GM18519 (cell line): ENCODE measurements around the gene CAMK2A.

ENCODE experiments used
- ATAC-seq: cut with Tn5 transposase; IDR thresholded peaks from one replicate; pipeline ENCODE4 v1.9.1; 2021; ENCODE audit warnings: mild to moderate bottlenecking, moderate library complexity; ENCODE audit not compliant: unreplicated experiment, low FRiP score

Gene CAMK2A

DNA sequence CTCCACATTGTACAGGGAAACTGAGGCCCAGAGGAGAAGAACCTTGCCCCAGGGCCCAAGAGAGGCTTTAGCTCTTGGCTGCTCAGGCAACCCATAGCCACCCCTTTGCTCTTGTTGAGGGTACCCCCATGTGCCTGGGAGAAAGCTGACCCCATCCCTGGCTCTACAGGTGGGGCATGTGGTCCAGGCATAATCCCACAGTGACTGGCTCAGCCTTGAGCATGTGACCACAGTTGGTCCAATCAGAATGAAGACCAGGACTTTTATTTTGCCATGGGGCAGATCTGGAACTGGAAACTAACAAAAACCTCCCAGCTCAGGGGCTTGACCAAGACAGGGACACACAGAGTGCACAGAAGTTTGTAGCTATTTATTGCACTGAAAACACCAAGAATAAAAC is 70.4 kb downstream of the CAMK2A start:
- ATAC-seq, result no peak

DNA sequence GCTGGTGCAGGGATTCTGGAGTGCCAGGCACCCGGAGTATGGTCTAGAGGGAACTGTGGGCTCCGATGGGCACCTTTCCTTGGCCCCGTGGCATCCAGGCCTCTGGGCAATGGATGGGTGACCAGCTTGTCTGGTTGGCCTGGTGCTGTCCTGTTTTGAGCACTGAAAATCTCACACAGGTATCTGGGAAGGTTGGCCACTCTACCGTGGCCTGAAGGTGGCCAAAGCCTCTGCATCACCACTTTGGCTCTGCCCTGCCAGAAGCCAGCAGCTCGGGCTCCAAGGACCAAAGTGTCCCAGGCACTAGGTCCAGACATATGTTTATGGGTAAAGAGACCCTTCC is 70.9 kb downstream of the CAMK2A start:
- no peak for ATAC-seq

DNA sequence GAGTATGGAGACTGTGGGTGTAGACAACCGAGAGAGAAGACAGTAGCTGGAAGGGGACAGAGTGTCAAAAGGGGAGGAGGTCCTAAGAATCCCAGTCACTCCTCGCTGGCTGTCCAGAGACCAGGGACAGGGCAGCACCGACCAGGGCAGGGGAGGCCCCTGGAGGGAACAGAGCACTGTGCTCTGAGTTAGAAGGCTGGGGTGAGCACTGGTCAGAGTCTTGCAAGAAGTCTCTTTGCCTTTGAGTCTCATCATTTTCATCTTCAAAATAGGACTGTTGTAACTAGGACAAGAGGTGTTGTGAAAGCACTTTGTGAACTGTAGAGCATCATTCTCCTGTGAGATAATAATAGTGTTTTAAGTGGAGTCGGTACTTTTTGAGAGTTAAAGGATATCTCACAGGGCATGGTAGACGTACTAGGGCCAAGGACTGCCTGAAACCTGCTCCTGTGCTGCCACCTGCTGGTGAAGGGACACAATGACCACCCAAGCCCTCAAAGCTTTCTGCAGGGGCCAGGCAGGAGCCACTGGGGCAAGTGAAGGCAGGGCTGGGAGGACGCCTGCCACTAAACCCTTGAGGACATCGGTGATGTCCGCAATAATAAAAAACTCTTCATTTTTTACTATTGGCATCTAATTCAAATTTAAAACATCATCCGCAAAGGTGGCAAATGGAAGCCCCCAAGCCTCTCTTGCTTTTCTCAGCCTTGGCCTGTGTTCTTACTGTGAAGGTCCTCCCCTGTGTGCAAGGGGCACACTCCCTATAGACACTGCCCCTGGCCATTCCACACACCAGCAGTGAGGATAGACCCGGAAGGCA is 71.5 kb downstream of the CAMK2A start:
- peak; percentile 69 for ATAC-seq

DNA sequence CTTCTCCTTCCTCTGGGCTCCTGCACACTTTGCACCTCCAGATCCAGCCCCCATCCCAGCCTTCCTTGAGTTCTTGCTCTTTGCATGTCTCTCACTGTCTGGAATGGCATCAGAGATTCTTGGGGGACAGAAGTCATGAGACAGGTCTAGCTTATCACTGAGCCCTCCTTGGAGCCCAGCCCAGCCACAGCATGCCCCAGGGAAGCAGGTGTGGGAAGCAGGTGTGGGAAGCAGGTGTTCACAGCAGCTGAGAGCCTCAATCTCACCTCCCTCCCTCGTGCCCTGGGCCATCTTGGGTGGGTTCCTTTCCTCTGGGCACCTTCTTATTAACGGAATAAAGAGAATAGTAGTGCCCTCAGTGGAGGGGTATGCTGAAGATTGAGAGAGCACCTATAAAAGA is 72.5 kb downstream of the CAMK2A start:
- ATAC-seq, result no peak

DNA sequence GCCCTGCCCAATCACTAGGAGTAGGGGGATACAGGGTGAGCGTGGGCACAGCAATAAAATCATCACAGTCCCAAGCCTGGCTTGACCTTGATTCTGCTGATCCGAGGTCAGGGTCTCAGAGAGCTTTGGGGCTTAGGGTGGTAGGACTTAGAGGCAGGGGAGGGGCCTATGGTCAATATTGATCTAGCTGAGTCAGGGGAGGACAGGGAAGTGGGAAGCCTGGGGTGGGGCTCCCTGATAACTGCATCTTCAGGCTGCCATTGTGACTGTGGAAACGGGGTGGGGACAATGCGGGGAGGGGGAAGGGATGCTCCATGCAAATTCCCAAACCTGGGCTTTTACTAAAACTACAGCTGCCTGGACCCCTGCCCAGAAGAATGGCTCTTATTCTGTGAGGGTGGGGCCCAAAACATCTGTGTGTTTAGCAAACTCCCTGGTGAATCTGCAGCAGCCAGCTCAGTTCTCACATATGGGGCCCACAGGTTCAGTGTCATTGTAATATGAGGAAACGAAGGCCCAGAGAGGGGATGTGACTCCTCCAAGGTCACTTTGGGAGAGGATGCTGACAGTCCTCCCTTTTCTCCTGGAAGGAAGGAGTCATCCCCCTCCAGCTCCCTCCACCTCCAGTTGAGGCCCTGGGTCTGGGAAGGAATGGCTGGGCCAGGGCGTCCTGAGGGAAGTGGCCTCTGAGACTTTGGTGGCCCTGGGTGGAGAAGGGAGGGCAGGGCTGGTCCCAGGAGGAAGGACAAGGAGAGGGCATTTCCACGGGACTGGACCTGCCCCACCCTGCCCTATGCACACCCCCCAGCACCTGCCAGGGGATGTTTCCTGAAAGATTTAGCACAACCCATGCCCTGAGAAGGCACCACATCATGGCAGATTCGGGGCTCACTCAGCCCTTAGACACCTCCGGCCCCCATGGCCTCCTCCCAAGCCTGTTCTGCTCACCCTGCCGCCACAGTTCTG is 73.3 kb downstream of the CAMK2A start:
- ATAC-seq, result no peak

DNA sequence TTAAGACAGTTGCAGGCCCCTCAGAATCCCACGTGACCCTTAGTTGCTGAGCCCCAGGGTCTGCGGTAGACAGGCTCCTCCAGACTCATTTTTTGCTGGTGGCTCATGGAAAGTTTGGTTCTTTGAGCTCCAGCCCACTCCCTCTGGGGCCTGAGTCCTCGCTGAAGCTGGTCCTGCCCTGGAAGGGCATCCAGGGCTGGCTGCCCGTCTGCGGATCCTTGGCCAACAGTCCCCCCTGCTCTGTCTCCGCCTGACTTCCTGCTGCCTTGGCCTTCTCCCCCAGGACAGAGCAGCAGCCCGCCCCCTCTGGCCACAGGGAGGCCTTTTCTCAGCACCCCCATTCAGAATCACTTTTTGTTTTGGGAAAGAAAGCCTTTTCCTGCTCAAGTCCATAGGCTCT is 75.3 kb downstream of the CAMK2A start:
- no peak for ATAC-seq

DNA sequence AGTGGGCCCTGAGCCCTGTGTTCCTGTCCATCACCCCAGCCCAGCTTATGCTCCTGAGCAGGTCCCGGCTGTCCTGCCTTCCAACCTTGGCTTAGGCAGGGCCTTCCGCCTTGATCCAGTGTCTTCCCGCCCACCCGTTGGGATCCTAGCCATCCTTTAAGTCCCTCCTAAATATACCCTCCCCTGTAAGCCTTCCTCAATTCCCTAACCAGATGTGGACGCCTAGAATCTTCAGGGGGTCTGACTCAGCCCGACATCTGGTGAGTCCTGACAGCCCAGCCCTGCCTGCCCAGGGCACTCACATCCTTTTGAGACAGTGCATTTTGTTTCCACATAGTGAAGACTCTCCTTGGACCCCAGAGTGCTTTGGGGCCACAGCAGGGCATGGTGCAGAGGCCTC is 76.0 kb downstream of the CAMK2A start:
- no peak for ATAC-seq

DNA sequence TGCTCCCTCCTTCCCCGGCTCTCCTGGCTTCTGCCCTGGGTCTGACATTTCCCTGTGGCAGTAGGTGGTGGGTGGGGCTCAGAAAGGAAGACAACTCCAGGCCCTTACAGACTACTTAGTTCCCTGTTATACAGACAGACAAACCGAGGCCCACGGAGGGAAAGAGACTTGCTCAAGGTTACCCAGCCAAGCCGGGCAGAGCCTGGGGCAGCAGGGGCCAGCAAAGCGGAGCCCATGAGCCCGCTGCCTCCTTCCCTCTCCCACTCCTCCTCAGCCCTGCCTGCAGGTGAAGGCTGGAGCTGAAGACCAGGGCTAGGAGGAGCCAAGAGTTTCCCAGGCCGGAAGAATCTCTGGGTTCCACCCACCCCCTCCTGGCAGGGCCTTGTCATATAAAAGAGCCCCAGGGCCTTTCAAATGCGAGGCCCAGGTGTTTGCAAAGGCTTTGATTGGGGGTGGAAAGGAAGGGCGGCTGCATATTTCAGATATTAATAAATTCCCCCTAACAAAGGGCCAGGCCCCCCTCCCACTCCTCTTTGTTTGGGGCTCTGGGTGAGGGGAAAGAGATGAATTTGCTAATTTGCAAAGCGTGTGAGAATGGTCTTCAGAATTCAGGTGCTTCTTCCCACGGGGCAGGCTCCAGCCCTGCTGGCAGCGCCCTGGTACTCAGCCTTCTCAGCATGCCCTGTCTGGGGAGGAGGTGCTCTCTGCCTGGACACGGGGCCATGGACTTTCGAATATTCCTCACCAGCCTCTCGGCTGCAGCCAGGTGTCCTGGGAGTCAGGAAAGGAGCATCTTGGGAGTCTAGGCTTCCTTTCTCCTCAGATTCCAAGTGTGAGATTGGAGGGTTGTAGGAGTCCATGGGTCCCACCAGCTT is 78.2 kb downstream of the CAMK2A start:
- no peak for ATAC-seq

DNA sequence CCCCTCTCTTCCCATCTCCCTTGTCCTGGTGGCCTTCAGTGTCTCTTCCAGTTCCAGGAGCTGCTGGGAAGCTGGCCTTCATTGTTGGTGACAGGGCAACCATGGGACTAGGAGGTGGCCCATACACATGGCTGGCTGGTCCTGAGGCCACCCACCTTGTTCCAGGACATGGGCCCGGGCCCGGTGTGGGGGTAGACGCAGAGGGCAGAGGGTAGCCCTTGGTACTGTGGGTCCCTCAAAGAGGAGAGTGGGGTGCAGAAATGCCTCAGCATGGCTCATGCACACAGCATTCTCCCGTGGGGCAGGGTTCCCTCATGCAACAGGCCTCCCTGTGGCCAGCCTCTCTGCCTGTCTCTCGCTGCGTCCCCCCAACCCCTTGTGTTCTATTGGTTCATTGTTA is 78.9 kb downstream of the CAMK2A start:
- ATAC-seq, result no peak

DNA sequence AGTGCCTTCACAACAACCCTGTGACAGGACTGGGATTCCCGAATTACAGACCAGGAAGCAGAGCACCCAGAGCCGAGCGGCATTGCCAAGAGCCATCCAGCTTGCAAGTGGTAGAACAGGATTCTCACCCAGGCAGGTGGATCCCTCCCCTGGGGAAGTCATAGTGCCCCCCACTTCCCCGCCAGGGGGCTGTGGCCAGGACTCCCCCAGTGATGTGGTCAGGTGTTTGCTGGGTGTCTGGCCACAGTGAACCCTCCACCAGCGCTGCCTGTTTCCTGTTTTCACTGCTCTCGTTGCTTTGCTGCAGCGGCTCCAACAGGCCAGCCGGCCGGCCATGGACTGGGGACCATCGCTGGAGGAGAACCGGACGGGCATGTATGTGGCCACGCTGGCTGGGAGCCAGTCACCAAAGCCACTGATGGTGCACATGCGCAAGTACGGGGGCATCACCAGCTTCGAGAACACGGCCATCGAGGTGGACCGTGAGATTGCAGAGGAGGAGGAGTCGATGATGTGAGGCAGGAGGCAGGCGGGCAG is 80.4 kb downstream of the CAMK2A start:
- no peak for ATAC-seq

DNA sequence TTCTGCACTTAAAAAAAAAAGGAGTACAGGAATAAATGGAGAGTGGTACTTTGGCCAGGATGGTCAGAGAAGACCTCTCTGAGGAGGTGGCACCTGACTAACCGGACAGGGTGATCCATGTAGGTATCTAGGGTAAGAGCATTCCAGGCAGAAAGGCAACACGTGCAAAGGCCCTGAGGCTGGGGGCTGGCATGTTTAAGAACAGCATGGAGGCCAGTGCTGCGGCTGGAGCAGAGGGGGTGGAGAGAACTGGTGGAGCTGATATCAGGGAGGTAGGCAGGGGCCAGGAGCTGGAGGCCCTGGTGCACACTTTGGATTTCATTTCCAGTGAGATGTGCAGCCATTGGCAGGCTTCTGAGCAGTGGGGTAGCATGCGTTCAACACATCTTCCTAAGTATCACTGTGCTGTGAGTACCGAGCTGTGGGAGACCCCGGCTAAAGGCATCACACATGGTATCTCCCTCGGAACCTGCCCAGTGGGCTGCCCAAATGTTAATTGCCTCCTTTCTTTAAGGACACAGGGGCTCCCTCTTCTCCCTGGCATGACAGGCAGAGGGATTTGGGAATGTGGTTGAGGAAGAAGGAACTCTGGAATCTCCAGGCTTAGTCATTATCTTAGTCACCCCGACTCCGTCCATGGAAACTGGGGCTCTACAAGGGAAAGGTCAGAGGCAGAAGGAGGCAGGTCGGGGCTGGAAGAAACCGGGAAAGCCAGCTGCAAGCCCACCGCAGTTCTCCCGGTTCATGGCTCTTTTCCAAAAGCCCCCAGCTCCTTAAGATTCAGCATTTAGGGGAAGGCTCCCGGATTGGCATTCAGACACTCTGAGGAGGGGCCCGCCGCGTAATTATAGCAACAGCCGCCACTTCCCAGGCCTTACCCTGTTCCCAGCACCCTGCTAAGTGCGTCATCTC is 81.1 kb downstream of the CAMK2A start:
- no peak for ATAC-seq

DNA sequence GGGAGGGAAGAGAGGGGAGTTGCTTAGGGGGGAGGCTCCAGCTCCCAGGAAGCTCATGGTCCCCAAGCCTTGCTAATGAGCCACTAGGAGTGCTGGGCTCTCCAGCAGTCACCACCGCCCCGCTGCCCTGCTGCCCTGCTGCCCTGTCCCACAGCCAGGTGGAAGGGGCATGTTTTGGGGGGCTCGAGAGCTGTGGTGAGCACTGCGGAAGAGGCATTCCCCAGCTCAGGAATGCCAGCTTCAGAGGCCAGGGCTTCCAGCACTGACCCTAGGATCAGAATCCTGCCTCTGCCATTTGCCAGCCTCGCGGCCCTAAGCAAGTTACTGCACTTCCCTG is 82.8 kb downstream of the CAMK2A start:
- no peak for ATAC-seq

DNA sequence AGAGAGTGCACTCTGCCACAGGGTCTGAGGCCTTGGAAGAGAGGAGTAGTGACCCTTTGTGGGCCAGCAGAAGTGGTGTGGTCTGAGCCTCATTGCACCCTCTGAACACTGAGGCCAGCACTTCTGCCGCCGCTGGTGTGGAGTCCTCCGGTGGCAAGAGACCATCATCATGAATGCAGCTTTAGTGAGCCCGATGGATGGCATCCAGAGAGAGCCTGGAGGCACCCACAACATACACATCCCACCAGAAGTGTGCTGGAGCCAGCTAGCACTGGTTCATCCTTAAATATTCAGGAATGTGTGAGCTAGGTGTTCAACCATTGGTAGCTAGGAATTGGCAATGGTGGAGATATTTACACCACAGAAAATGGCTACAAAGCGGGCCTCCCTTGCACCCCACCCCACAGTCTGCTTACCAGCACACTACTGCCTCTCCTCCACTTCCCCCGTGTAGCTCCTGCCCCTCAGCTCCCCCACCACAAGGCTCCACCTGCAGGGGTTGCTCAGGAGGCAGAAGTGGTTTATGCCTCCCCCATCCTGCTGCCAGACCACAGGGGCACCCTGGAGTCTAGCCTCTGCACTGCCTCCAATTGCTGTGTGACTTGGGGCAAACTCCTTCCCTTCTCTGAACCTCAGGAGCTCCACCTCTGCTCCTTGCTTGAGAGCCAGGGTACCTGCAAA is 83.3 kb downstream of the CAMK2A start:
- ATAC-seq, result no peak

DNA sequence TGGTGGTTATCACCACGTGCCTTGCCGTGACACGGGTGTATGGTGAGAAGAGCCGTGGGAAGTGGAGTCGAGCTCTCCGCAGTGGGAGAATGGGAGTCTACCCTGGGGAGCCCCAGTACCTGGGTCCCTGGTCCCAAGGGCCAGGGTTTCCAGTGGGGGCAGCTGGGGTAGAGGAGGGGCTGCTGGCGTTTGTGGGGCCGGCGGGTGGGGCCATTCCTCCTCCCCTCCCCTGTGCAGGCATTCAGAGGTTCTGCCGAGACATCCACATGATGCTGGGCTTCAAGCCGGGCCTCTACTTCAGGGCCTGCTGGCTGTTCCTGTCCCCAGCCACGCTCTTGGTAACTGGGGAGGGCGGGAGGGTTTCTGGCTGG is 85.0 kb downstream of the CAMK2A start:
- no peak for ATAC-seq

DNA sequence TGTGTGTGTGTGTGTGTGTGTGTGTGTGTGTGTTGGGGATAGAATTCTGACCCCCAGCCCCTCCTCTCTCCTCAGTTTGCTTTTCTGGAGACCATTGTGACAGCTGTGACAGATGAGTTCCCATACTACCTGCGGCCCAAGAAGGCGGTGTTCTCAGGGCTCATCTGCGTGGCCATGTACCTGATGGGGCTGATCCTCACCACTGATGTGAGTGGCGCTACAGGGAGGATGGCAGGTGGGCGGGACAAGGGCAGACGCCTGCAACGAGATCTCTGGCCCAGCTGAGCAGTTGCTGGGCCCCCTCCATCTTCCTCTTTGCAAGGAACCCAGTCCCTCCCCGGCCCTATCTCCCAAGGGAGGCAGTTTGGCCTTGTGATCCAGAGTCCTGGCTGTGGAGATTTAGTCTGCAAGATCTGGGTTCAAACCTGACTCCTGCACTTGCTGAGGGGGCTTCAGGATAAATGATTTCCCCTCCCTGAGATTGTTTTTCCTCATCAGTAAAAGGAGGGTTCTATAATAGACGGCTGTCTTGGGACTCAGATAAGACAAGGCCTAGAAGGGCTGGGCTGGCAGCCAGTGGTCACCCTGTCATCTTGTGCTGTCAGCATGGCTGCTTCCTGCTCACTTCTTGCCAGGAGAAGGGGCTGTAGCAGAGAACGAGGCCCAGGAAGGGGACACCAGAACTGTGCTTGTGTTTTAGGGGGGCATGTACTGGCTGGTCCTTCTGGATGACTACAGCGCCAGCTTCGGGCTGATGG is 85.6 kb downstream of the CAMK2A start:
- no peak for ATAC-seq

DNA sequence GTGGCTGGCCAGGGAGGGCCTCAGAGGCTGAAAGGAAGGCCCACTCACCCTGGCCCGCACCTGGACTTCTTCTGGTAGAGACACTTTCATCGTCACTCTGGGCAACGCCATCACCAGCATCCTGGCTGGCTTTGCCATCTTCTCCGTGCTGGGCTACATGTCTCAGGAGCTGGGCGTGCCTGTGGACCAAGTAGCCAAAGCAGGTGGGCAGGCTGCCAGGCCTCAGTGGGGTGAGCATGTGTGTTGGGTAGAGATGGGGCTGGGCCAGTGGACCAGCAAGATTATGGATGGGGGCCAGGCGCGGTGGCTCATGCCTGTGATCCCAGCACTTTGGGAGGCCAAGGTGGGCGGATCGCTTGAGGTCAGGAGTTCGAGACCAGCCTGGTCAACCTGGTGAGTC is 87.1 kb downstream of the CAMK2A start:
- no peak for ATAC-seq

DNA sequence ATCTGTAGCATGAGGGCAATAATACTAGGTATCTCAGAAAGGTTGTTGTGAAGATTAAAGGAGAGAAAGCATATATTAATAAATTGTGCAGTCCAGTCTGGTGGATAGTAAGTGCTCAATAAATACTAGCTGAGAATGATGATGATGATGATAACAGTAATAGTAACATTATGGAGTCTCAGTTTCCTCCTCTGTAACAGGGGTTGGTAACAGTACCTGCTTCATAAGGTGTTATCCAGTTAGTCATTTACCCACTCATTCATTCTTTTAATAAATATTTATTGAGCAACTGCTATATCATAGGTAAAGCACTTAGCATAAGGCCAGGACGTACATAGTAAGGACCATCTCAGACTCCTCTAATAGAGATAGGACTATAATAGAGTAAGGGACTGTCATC is 92.1 kb downstream of the CAMK2A start:
- ATAC-seq, result no peak

DNA sequence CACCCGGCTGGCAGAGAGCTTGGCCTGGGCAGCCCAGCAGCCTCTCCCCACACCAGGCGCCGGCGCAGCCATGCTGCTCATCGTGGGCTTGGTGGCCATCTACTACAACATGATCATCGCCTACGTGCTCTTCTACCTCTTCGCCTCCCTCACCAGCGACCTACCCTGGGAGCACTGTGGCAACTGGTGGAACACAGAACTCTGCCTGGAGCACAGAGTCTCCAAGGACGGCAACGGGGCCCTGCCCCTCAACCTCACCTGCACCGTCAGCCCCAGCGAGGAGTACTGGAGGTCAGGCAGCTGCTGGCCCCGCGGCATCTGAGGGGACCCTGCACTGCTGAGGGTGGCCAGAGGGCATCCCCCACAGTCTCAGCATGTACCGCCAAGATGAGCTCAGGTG is 92.6 kb downstream of the CAMK2A start:
- ATAC-seq, result no peak
